Measurements from ENCODE around the gene CCDC124. TPM values are rescaled to one million over a fixed set of nuclear protein-coding genes. Genes with fewer than 3 reads are reported as not detected.

Gene CCDC124
- total and polyA plus RNA-seq, 10 of the 15 experiments (the other 5 are each of a cell fraction or from before 2014, with no cell fraction given), result 3.7 to 184 (median 51.8) TPM

- TF ChIP-seq CUX1 (IDR thresholded peaks at IDR 0.05; ENCODE audit: insufficient replicate concordance, low read depth, low read length), result no peak
- no peak for TF ChIP-seq NFIC (IDR thresholded peaks at IDR 0.05; ENCODE audit: low read depth, low read length)
Observed at GRCh38 chr19:17908244-17908643, 24.6 kb upstream of the CCDC124 start (continued).

GRCh38 chr19:17909003-17909732 lies 23.6 kb upstream of the CCDC124 start:
- Histone ChIP-seq H3K79me2 (ENCODE audit: control insufficient read depth, insufficient read depth, low read length) (no peaks in the 10 kb centered on the region), H3K27me3 (replicated peaks in 1 of 2; ENCODE audit: control insufficient read depth in 2 of 2, insufficient read depth in 2 of 2, low read length in 1 of 2) (no peaks in the 10 kb centered on the region), H3K27ac (ENCODE audit: control insufficient read depth, insufficient read depth) (no peak overlapping the region), H2AFZ (ENCODE audit: control insufficient read depth, low read depth, low read length) (no peak overlapping the region), H3K4me1 (ENCODE audit: control insufficient read depth, insufficient read depth, low read length) (no peaks in the 10 kb centered on the region), H3K9me3 (replicated peaks; ENCODE audit: control insufficient read depth, insufficient read depth, low read length) (peaks cover 7% of the 10 kb centered on the region; the same call in 1 of the 3 replicates), H4K20me1 (ENCODE audit: control insufficient read depth, insufficient read depth) (no peaks in the 10 kb centered on the region), H3K4me2 (ENCODE audit: control insufficient read depth, insufficient read depth) (no peak overlapping the region), H3K4me3 (no peak overlapping the region), H3K9ac (ENCODE audit: control insufficient read depth, insufficient read depth, low read length) (no peak overlapping the region), H3K36me3 (ENCODE audit: control insufficient read depth in 2 of 2, insufficient read depth in 2 of 2, low read length in 1 of 2) (no peaks in the 10 kb centered on the region)
- in situ Hi-C loops (cut with MboI), result no loop called here
- ChIA-PET CTCF (no interaction called here), SMC1A (ENCODE audit: uncharacterized antibody, unreplicated experiment) (no interaction called here), POLR2A (no interaction called here), RAD21 (ENCODE audit: unreplicated experiment) (interaction anchor here (0.7 kb wide), 1 partner anchor 1265 kb away, joined by 3 read pairs; no protein-coding TSS in a partner anchor)
- intact Hi-C loops (cut with micrococcal nuclease; ENCODE audit: unreplicated experiment), result no loop called here
- DNase-seq (ENCODE audit: low read depth, low spot score) (no peak), ATAC-seq (no peak), FAIRE-seq (no peak)
- 36% methylated on average over 7 of the region's 7 CpGs for WGBS (ENCODE audit: insufficient coverage, insufficient replicate concordance, low lambda C conversion rate, missing lambda C conversion rate)
- BruUV-seq (replicated peaks), result no TSS peak
- TF ChIP-seq HSF1 (IDR thresholded peaks at IDR 0.05; ENCODE audit: low read depth, low read length), result no peak
- no peak for TF ChIP-seq JUND (IDR thresholded peaks at IDR 0.05; ENCODE audit: low read depth, low read length)
- no peak for TF ChIP-seq TCF7 (IDR thresholded peaks at IDR 0.05; ENCODE audit: borderline replicate concordance)
- no peak for TF ChIP-seq PKNOX1 (IDR thresholded peaks at IDR 0.05)
- no peak for TF ChIP-seq PAX8 (IDR thresholded peaks at IDR 0.05)
- no peak for TF ChIP-seq YY1 (IDR thresholded peaks at IDR 0.05; ENCODE audit: low read depth, low read length)
- no peak for TF ChIP-seq EP300 (IDR thresholded peaks at IDR 0.05; ENCODE audit: borderline replicate concordance in 1 of 2, control insufficient read depth in 1 of 2, low read depth in 2 of 2, low read length in 2 of 2)
- no peak for TF ChIP-seq RCOR1 (conservative IDR thresholded peaks at IDR 0.05; ENCODE audit: low read depth, low read length)
- TF ChIP-seq POLR2AphosphoS5 (IDR thresholded peaks at IDR 0.05; ENCODE audit: low read length), result no peak
- no peak for TF ChIP-seq SMAD1 (IDR thresholded peaks at IDR 0.05; ENCODE audit: low read depth, partially characterized antibody)
- no peak for TF ChIP-seq ZBED1 (IDR thresholded peaks at IDR 0.05; ENCODE audit: borderline replicate concordance)
- TF ChIP-seq POLR2AphosphoS2 (IDR thresholded peaks at IDR 0.05; ENCODE audit: low read depth, low read length), result no peak
- TF ChIP-seq SIX5 (IDR thresholded peaks at IDR 0.05; ENCODE audit: low read depth, low read length, severe bottlenecking), result no peak
